Effector CD4-positive, alpha-beta T cell (primary cell): ENCODE data around the gene TEX10.
A peak's percentile ranks its signal among the peaks of the same experiment; 100 is the strongest.
"Not testable (repeated sequence)": the region's sequence is repeated elsewhere in the genome, so short reads cannot be mapped to it uniquely, and the experiment has no call there.

ENCODE experiments used
- DNase-seq: peaks from one replicate; pipeline ENCODE4 v3.0.0-alpha.2; 2020
- total RNA-seq: gene quantifications from one replicate; lab custom pipeline; 2026; lab: John Stamatoyannopoulos, UW

Gene TEX10
- 39.2 reads per million, percentile 63 among the genes with 10 or more reads in this experiment for total RNA-seq

- DNase-seq, result peak; percentile 79
Observed at GRCh38 chr9:100352727-100353505, at the start of gene TEX10. TSS of gene TEX10 (minus strand) at chr9:100352942. CDS start at chr9:100349363, 3,579 bp downstream.

- no peak for DNase-seq
Observed at GRCh38 chr9:100401042-100401441, 48.3 kb upstream of the TEX10 start.

DNA sequence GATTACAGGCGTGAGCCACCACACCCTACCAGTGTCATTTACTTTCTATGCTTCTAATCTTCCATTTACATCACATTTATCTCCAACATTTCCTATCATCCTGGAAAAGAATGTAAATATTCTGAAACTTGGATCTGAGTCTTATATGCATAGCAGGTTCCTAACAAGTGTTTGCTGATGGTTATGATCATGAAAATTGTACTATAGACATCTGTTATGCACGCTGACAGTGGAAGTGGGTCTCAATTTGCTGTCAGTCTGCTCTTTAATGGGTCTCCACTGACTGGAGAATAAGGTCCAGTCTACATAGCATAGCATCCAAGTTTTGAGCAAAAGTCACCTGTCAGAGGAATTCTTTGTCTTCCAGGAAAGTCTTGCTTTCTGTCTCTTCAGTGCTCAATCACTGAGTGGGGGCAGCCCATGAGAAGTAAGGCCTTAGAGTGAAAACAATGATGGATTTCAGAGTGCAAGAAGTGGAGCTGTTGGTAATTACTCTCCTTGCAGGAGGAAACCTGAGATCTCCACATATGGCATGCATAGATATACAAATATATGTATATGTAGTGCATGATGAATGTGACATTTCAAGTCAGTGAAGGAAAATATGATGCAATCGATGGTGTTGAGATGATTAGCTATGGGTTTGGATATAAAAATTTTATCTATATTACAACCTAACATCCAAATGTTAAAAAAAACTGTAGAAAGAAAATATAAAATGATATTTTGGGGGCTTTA lies 45.0 kb upstream of the TEX10 start:
- DNase-seq, result no peak

DNA sequence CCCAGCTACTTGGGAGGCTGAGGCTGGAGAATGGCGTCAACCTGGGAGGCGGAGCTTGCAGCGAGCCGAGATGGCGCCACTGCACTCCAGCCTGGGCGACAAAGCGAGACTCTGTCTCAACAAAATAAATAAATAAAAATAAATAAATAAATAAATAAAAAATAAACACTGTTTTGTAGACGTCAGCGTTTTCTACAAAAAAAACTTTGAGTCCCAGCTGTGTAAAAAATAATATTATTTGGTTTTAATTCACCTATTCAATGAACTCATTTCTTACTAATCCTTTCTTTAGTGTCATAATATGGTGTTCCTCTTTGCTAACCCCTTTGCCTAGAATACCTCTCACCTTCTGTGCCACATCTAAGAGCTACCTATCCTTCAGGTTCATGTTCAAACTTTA lies 44.0 kb upstream of the TEX10 start:
- no peak for DNase-seq

DNA sequence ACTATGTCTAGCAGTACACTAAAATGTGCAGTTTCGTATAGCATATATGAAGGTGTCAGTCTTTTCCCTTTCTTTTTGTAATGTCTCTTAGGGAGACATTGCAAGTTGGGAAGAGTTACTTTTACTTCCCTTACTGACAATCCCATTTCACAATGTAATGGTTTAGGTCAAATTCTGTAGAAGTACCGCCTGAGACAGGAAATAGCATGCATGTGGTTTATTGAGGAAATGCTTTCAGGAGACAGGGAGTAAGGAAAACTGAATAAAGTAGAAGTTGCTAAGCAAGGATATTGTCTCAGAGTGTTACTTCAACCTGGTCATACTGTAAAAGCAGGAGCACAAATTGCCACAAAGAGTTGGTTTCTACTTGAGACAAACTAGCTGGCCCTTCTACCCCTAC lies 42.1 kb upstream of the TEX10 start:
- DNase-seq, result no peak

DNA sequence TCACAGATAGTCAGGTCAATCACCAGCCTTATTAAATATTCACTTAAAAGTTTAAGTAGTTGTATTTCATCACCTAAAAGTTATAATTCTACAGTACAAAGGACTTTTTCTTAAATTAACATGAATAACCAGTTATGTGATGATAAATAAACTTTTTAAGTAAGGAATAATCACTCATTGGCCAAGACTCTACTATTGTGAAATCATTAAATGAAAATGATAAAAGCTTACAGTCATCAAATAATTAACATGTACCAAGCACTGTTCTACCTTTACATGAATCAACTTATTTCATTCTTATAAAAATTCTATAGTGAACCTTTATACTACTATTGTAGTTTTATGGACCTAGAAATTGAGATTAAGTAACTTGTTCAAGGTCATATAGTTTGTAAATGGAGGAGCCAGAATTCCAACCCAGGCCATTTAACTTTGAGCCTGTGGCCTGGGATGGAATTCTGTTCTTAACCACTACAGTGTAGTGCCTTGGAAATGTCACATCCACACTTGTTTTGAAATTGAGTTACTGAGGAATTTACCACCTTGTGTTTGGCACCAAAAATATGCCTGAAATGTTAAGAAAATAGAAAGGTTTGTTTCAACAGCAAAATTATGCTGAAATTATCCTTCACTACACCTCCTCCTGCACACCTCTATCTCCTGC lies 41.4 kb upstream of the TEX10 start:
- DNase-seq, result no peak

DNA sequence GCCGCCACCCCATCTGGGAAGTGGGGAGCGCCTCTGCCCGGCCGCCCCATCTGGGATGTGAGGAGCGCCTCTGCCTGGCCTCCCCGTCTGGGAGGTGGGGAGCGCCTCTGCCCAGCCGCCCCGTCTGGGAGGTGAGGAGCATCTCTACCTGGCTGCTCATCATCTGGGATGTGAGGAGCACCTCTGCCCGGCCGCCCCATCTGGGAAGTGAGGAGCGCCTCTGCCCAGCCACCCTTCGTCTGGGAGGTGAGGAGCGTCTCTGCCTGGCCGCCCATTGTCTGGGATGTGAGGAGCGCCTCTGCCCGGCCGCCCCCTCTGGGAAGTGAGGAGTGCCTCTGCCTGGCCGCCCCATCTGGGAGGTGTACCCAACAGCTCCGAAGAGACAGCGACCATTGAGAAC lies 40.2 kb upstream of the TEX10 start:
- not testable (repeated sequence) for DNase-seq

DNA sequence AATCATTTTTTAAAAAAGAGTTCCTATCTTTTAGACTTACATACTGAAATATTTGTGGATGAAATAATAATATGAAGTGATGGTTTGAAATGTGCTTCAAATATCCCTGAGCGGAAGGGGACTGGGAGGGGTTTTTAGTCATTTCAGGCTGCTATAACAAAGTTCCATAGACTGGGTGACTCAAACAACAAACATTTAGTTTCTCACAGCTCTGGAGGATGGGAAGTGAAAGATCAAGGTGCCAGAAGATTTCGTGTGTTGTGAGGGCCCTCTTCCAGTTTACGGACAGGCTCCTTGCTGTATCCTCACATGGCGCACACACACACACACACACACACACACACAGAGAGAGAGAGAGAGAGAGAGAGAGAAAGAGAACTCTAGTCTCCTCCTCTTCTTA lies 27.1 kb upstream of the TEX10 start:
- no peak for DNase-seq

DNA sequence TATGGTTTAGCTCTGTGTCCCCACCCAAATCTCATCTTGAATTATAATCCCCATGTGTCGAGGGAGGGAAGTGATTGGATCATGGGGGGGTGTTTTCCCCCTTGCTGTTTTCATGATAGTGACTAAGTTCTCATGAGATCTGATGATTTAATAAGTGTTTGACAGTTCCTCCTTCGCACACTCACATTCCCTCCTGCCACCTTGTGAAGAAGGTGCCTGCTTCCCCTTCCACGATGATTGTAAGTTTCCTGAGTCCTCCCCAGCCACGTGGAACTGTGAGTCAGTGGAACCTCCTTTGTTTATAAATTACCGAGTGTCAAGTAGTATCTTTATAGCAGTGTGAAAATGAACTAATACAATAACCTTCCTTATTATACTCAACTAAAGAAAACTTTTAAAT lies 24.3 kb upstream of the TEX10 start:
- no peak for DNase-seq

DNA sequence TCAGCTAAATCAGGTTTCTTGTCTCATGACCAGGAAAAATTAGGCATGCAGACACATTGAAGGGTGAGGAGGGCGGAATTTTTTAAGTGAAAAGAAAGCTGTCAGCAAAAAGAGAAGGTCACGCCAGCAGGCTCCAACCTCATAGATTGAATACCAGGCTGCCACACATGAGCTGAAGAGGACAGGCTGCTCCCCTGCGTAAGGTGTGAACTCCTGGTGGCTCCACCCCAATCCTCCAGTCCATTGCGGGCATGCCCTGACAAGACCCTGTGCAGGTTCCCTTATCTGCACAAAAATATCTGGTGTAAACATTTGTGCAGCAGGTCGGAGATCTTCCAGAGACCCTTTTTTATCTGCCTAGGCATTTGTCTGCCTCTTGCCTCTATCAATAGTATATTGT lies 22.9 kb upstream of the TEX10 start:
- no peak for DNase-seq

GRCh38 chr9:100372648-100373047 lies 19.9 kb upstream of the TEX10 start:
- DNase-seq, result no peak

- DNase-seq, result no peak
Observed at GRCh38 chr9:100370064-100370723, 17.5 kb upstream of the TEX10 start.

- DNase-seq, result no peak
Observed at GRCh38 chr9:100368672-100369071, 15.9 kb upstream of the TEX10 start.

DNA sequence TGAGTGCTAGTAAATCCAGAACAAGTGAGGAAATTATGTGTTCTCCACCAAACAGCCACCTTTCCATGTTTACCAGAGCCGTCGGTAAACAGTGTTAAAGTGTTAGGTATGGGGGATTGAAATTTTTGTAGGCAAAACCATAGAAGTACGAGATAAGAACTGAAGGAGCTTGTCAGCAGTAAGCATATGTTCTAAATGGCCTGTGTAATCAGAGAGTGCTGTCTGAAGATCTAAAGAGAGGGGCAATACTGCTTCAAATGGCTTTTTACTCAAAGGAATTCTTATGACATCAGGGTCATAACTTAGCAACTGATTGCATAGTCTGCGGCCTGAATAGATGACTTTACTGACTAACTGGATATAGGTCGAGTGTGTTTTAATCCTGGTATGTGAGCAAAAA lies 13.4 kb upstream of the TEX10 start:
- DNase-seq, result no peak

DNA sequence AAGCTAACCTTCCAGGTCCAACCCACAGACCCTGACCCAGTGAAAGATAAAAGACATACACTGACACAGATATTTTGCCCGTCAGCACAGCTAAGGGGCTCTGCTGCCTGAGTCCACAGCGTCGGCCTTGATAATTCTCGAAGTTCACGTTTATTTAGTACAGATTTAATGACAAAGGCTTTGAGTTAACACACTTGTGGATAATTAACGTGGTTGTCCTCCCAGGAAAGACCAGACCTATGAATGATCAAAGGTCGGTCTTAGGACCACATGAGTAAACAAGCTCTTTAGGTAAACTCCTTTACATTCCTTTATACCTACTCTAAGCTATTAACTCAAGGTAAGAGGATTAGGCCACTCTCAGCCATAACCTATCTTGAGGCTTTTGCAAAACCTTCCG lies 11.3 kb upstream of the TEX10 start:
- no peak for DNase-seq

- no peak for DNase-seq
Observed at GRCh38 chr9:100359057-100359456, 6.3 kb upstream of the TEX10 start.

- no peak for DNase-seq
Observed at GRCh38 chr9:100357501-100357900, 4.8 kb upstream of the TEX10 start.

- no peak for DNase-seq
Observed at GRCh38 chr9:100355561-100355960, 2.8 kb upstream of the TEX10 start.

DNA sequence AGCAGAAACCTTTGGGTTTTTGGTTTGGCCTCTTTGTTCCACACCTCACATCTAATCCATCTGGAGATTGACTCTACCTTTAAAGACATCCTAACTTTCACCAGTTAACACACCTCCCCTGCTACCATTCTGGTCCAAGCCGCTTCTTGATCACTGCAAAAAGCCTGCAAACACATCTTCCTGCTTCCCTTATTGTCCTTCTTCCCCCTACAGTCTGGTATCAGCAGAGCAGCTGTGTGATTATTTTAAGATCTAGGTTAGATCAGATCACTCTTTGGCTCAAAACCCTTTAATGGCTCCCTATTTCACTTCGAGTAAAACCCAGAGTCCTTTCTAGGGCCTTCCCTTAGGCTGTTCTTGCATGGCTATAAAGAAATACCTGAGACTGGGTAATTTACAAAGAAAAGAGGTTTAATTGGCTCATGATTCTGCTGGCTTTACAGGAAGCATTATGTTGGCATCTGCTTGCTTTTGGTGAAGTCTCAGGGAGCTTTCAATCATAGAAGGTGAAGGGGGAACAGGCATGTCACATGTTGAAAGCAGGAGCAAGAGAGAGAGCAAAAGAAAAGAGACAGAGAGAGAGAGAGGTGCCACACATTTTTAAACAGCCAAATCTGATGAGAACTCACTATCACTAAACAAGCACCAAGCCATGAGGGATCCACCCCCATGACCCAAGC lies 1.5 kb upstream of the TEX10 start:
- no peak for DNase-seq

DNA sequence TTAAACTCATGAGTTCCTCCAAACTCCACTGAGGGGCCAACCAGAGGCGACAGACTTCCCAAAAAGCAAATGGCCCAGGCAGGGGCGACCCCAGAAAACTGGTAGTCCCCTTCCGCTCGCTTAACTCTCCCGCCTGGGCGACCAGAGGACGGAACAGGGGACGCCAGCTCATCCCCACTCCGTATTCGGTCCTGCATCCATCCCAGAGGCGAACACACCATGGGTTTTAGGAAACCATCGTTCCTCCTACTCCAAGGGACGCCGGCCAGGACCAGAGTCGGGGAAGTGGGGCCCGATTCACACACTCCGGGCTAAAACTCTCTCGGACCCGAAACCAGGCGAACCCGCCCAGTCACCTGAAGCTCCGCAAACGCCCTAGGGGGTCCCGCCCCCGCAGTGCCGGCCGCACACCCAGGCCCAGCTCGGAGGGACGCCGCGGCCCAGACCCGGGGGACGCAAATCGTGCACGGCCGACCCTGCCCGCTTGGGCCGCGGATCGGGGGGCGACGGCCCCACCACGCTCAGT lies 478 bp downstream of the TEX10 start:
- DNase-seq, result peak; percentile 7

DNA sequence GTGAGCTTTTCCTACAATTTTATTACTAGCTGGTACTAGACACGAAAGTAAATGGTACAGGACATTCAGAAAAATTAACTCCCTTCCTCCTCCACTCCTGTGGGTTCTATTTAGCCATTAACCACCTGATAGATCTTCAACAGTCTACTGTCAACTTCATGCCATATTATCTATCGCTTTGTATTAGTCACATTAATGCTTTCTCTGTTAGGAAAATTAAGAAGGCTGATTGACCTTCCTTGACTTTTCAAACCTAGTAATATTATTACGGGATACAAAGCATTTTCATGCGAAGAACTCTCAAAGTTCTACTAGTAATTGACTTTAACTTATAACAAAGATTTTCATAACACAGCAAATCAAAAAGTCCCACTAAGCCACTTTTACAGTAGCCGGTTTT lies 1.2 kb downstream of the TEX10 start:
- no peak for DNase-seq

DNA sequence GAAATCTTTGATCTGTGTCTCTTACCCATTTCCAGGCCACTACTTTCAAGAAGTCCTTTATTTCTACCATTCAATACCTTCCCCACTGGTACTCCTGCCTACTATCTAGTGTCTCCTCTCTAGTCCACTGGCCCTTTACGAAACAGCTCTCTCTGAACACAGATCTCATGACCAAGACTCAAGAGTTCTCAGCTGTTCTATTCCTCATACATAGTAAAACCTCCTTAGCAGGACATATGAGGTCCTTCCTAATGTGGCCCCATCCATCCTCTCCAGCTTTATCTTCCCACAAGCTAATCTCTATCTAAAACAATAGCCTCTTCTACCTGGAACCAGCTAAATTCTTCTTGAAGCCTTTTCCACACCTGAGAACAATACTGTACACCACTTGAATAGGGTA lies 2.6 kb downstream of the TEX10 start:
- DNase-seq, result no peak
